Testis (tissue), 2 donors: ENCODE results near the gene ZNF44.

ENCODE experiments used
- CTCF ChIP-seq, 3 experiments: fragments of 450-650 bp in 2 of 3; fragments of 200-600 bp in 1 of 3; sonication (generic) in 1 of 3; IDR thresholded peaks; one replicate each; pipeline ENCODE4 v1.5.1; 2016 to 2019; ENCODE audit warnings: antibody characterized with exemption in 3 of 3, mild to moderate bottlenecking in 2 of 3, moderate library complexity in 1 of 3
- POLR2A ChIP-seq: fragments of 450-650 bp; IDR thresholded peaks from one replicate; pipeline ENCODE4 v1.6.1; 2017; ENCODE audit warnings: antibody characterized with exemption, mild to moderate bottlenecking, moderate library complexity

- TF ChIP-seq POLR2A, result no peak
- TF ChIP-seq CTCF (IDR thresholded peaks at IDR 0.05), result no peak
Measured at GRCh38 chr19:12260861-12261260, 33.8 kb downstream of the ZNF44 start.
